Measurements from ENCODE around the gene MAPRE3. TPM values are rescaled to one million over a fixed set of nuclear protein-coding genes. Genes with fewer than 3 reads are reported as not detected.

MAPRE3 gene
- total RNA-seq, 2 donors from 2014 or later: 9.3 to 15.8 TPM

- intact Hi-C loops (cut with DNase I): no loop called here
- TF ChIP-seq POLR2A (IDR thresholded peaks at IDR 0.05): peak; percentile 80 to 83 (median 82)
- TF ChIP-seq, protein P1, sequence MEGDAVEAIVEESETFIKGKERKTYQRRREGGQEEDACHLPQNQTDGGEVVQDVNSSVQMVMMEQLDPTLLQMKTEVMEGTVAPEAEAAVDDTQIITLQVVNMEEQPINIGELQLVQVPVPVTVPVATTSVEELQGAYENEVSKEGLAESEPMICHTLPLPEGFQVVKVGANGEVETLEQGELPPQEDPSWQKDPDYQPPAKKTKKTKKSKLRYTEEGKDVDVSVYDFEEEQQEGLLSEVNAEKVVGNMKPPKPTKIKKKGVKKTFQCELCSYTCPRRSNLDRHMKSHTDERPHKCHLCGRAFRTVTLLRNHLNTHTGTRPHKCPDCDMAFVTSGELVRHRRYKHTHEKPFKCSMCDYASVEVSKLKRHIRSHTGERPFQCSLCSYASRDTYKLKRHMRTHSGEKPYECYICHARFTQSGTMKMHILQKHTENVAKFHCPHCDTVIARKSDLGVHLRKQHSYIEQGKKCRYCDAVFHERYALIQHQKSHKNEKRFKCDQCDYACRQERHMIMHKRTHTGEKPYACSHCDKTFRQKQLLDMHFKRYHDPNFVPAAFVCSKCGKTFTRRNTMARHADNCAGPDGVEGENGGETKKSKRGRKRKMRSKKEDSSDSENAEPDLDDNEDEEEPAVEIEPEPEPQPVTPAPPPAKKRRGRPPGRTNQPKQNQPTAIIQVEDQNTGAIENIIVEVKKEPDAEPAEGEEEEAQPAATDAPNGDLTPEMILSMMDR (IDR thresholded peaks at IDR 0.05): peak in 3 of 7 experiments; percentile 12 to 26 (median 25)
- peak within 1 kb of the TSS; percentile 94 to 97 for H3K4me3 ChIP-seq
- peak within 1 kb of the TSS; percentile 70 to 85 (median 82) for H3K27ac ChIP-seq
- ATAC-seq (peak; percentile 96), DNase-seq (peak; percentile 89 to 91 (median 90))
- H3K36me3 ChIP-seq (replicated peaks in 1 of 2; ENCODE audit: insufficient read depth in 1 of 2, low read depth in 2 of 2): peaks cover 15 to 17% of the 10 kb centered on the region in 2 donors
- 0 to 1% methylated on average over 19 to 76 of the region's 76 CpGs for WGBS, 2 donors
- H3K27me3 ChIP-seq: no peaks in the 10 kb centered on the region
- H3K4me1 ChIP-seq: peaks cover 22% of the 10 kb centered on the region
- H3K9me3 ChIP-seq: no peaks in the 10 kb centered on the region
Observed at GRCh38 chr2:27032495-27033252, 62.2 kb downstream of the MAPRE3 start, which contains the start of gene TMEM214. TMEM214 (plus strand) TSS chr2:27032965; CDS start chr2:27033016, 51 bp downstream.

GRCh38 chr2:27033253-27033852 is 62.9 kb downstream of the MAPRE3 start:
- 14 to 21% methylated on average over 6 to 8 of the region's 11 CpGs for WGBS, 2 donors
- peak overlapping the region; percentile 70 to 85 (median 82) for H3K27ac ChIP-seq
- intact Hi-C loops (cut with DNase I): no loop called here
- peaks cover 21 to 23% of the 10 kb centered on the region in 2 donors for H3K36me3 ChIP-seq (replicated peaks in 1 of 2; ENCODE audit: insufficient read depth in 1 of 2, low read depth in 2 of 2)
- H3K4me3 ChIP-seq: peak overlapping the region; percentile 94 to 97
- peaks cover 22% of the 10 kb centered on the region for H3K4me1 ChIP-seq
- H3K27me3 ChIP-seq: no peaks in the 10 kb centered on the region
- ATAC-seq (peak; percentile 13), DNase-seq (no peak)
- TF ChIP-seq, protein P1 (IDR thresholded peaks at IDR 0.05): no peak
- no peak for TF ChIP-seq POLR2A (IDR thresholded peaks at IDR 0.05)
- H3K9me3 ChIP-seq: no peaks in the 10 kb centered on the region

DNA sequence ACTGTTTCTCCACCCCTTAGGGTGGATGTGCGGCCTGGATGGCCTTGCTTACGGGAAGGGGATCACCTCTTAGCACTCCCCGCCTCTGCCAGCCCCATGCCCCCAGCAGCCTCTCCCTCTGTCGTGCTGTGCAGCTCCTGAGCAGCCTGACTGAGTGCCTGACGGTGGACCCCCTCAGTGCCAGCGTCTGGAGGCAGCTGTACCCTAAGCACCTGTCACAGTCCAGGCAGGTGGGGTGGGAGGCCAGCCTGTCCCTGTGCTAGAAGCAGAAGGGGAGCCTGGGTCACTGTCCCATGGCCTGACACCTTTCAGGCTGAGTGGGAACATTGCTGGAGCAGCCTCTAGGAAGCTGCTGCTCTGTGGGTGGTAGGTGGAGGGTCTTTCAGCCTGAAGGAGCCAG is 67.6 kb downstream of the MAPRE3 start:
- no peaks in the 10 kb centered on the region for H3K9me3 ChIP-seq
- peaks cover 35 to 43% of the 10 kb centered on the region in 2 donors for H3K36me3 ChIP-seq (replicated peaks in 1 of 2; ENCODE audit: insufficient read depth in 1 of 2, low read depth in 2 of 2)
- H3K27ac ChIP-seq: no peak overlapping the region
- TF ChIP-seq POLR2A (IDR thresholded peaks at IDR 0.05): no peak
- TF ChIP-seq, protein P1 (IDR thresholded peaks at IDR 0.05): no peak
- DNase-seq (no peak), ATAC-seq (no peak)
- no peak overlapping the region for H3K4me3 ChIP-seq
- 87% methylated on average over 6 of the region's 6 CpGs; no CpG with 5 or more reads in 1 of the 2 donors for WGBS, 2 donors
- intact Hi-C loops (cut with DNase I): no loop called here
- no peaks in the 10 kb centered on the region for H3K27me3 ChIP-seq
- H3K4me1 ChIP-seq: peaks cover 31% of the 10 kb centered on the region

GRCh38 chr2:27038631-27039339 is 68.3 kb downstream of the MAPRE3 start:
- TF ChIP-seq, protein P1 (IDR thresholded peaks at IDR 0.05): no peak
- no peak for TF ChIP-seq POLR2A (IDR thresholded peaks at IDR 0.05)
- no peaks in the 10 kb centered on the region for H3K27me3 ChIP-seq
- intact Hi-C loops (cut with DNase I): no loop called here
- ATAC-seq: no peak
- WGBS, 2 donors: 86 to 87% methylated on average over 13 to 16 of the region's 17 CpGs
- peaks cover 28% of the 10 kb centered on the region for H3K4me1 ChIP-seq
- DNase-seq: no peak
- H3K4me3 ChIP-seq: no peak overlapping the region
- peaks cover 35 to 43% of the 10 kb centered on the region in 2 donors for H3K36me3 ChIP-seq (replicated peaks in 1 of 2; ENCODE audit: insufficient read depth in 1 of 2, low read depth in 2 of 2)
- H3K9me3 ChIP-seq: no peaks in the 10 kb centered on the region
- H3K27ac ChIP-seq: no peak overlapping the region

Data from body of pancreas (tissue), 4 donors.